Retina (tissue), 1 donor: ENCODE results near the gene SLC18A3.

Source experiments
- DNase-seq: peaks from one replicate; pipeline ENCODE4 v3.0.0-alpha.2; 2016

The SLC18A3 gene

GRCh38 chr10:49610114-49610457 is at the start of gene SLC18A3:
TSS of gene SLC18A3 (plus strand) at chr10:49610310. CDS start at chr10:49610741, 431 bp downstream.
- DNase-seq = no peak

GRCh38 chr10:49560526-49560925 is 49.6 kb upstream of the SLC18A3 start:
- no peak for DNase-seq

DNA sequence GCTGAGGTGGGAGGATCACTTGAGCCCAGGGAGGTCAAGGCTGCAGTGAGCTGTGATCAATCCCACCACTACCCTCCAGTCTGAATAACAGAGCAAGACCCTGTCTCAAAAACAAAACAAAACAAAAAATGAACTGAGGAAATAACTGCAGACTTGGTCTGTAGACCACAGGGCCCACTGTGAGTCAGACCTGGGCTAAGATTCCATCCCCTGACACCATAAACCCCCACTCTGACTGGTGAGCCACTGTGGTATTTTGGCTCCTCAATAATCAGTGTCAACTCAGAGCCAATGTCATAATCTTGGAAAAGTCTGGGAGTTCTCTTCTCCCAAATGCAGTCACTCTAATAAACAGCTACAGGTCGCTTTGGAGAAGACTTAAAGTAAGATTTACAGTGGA is 47.2 kb upstream of the SLC18A3 start:
- DNase-seq = no peak

DNA sequence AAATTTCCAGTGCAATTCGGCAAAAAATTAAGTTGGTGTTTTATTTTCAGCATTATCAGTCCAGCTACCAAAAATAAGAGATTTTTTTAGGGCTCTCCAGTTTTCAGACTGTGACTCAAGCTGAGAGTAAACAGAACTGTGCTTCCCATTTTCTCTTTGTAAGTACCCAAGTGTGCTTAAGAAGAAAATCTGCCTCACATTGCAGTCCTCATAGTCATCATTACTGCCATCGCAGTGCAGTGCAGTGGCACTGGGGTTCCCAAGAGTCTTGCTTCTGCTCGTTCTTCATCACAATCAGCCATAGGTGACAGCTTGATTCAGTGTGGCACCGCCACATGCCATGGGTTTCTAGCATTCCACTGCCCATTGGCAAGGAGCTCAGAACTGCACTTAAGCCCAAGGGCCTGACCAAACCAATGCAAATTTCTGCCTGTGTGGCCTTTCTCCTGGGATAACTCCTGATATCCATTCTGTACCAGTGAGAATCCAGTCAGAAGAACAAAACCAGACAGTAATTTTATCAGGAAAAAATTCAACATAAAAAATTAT is 45.6 kb upstream of the SLC18A3 start:
- no peak for DNase-seq

GRCh38 chr10:49567810-49568209 is 42.3 kb upstream of the SLC18A3 start:
- DNase-seq = no peak

DNA sequence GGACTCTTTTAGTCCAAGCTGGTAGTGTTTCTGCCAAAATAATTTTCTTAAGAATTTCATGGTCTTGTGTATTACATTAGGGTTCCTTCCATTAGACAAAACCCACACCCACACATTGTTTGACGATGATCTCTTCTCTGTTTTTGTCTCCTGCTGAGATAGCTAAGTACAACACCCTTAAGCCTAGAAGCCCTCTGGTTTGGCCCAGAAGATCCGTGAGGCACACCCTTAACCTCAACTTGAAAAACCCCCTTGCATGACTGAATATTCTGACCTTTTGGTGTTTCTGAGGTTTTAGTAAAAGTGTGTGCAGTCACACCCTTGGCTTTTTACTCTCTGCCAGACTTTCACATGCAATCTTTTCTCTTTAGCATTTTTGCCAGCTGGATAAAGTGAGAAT is 41.9 kb upstream of the SLC18A3 start:
- DNase-seq = no peak

DNA sequence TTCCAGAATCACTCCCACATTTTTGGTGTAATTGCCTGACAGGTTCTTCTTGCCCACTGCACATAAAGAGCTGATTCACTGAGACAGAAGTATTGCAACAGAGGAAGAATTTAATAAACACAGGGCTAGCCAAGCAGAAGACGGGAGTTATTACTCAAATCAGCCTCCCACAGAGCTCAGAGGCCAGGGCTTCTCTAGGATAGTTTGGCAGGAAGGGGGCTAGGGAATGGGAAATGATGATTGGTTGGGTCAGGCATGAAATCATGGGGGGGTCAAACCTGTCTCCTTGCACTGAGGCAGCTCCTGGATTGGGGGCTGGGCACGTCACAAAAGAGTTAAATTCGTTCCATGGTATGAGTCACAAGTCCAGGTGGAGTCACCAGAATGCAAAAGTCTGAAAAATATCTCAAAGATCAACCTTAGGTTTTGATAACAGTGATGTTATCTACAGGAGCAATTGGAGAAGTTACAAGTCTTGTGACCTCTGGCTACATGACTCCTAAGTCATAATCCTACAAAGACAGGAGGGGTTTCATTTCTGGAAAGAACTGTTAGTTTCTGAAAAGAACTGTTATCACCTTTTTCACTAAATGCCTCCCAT is 41.0 kb upstream of the SLC18A3 start:
- no peak for DNase-seq

- DNase-seq = peak; percentile 12
These were observed 38.7 kb upstream of the SLC18A3 start for GRCh38 chr10:49571388-49571787.

- no peak for DNase-seq
These were observed 37.5 kb upstream of the SLC18A3 start for GRCh38 chr10:49572594-49573114.

- DNase-seq = no peak
These were observed 34.5 kb upstream of the SLC18A3 start for GRCh38 chr10:49575489-49576072.

DNA sequence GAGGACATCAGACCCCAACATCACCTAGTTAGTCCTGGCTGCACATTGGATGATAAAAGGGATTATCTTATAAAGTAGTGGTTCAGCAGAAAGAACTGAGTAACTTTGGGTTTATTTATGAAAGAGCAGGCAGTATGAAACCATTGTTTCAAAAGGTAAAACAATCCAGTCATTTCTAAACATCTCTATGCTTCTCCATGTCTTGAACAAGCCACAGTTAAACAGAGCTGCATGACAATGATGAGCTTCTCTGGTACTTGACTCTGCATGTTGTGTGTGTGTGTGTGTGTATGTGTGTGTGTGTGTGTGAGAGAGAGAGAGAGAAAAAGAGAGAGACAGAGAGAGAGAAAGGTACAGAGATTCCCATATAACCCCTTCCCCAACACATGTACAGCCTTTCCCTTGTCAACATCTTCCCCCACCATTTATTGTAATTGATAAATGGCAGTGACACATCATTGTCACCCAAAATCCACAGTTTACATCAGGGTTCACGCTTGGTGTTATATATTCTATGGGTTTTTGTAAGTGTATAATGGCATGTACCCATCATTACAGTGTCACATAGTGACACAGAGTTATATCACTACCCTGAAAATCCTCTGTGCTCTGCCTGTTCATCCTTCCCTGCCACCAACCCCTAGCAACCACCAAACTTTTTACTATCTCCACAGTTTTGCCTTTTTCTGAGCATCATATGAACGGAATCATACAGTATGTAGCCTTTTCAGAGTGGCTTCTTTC is 32.8 kb upstream of the SLC18A3 start:
- DNase-seq = no peak

DNA sequence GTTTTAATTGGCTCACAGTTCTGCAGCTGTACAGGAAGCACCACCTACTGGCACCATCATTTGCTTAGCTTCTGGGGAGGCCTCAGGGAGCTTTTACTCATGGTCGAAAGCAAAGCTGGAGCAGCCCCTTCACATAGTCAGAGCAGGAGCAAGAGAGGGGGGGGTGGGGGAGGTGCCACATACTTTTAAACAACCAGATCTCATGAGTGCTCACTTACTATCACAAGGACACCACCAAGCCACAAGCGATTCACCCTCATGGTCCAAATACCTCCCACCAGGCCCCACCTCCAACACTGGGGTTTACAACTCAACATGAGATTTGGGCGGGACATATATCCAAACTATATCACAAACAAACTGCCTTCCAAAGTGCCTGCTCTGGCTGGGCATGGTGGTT is 31.7 kb upstream of the SLC18A3 start:
- DNase-seq = no peak

GRCh38 chr10:49579621-49580020 is 30.5 kb upstream of the SLC18A3 start:
- no peak for DNase-seq

DNA sequence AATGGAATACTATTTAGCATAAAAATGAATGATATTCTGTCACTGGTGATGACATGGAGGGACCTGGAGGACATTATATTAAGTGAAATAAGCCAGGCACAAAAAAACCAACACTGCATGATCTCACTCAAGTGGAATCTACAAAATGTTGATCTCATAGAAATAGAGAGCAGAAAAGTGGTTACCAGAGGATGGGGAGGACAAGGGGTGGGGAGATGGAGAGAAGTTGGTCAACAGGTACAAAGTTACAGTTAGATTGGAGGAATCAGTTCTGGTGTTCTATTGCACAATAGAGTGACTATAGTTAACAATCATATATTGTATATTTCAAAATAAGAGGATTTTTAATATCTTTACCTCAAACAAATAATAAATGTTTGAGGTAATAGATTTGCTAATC is 24.7 kb upstream of the SLC18A3 start:
- DNase-seq = no peak

DNA sequence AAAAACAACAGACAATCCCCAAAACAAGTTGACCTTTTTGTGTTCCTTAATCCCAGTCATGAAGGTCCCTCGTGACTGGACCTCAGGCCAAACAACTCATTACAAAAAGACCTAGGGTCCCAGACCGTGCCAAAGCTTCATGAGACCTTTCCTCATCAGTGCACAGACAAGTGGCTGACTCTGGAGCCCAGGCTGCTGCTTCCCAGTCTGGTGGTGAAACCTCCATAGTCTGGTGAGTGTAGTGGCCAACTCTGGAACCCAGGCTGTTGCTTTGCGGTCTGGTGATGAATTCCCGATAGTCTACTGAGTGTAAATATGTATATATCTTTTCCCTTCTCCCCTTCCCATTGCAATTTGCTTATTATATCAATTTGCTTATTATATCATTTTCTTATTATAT is 22.1 kb upstream of the SLC18A3 start:
- DNase-seq = no peak

- peak; percentile 60 for DNase-seq
These were observed 17.2 kb upstream of the SLC18A3 start for GRCh38 chr10:49592726-49593563.

DNA sequence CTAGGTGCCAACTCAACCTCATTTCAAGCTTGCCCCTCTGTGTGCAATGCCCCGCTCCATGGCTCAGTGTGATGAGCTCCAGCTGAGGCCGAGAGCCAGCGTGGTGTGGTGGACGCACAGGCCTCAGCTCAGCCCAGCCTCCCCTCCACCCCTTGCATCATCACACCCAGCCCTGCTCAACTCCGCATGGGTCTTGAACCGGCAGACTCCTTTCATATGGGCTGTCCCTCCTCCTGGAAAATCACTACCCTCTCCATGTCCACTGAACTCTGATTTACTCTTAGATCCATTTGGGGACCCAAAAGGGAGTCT is 16.6 kb upstream of the SLC18A3 start:
- no peak for DNase-seq

- DNase-seq = no peak
These were observed 16.1 kb upstream of the SLC18A3 start for GRCh38 chr10:49593998-49594397.

GRCh38 chr10:49594594-49594993 is 15.5 kb upstream of the SLC18A3 start:
- peak; percentile 74 for DNase-seq

GRCh38 chr10:49595003-49595712 is 15.0 kb upstream of the SLC18A3 start:
- DNase-seq = no peak

DNA sequence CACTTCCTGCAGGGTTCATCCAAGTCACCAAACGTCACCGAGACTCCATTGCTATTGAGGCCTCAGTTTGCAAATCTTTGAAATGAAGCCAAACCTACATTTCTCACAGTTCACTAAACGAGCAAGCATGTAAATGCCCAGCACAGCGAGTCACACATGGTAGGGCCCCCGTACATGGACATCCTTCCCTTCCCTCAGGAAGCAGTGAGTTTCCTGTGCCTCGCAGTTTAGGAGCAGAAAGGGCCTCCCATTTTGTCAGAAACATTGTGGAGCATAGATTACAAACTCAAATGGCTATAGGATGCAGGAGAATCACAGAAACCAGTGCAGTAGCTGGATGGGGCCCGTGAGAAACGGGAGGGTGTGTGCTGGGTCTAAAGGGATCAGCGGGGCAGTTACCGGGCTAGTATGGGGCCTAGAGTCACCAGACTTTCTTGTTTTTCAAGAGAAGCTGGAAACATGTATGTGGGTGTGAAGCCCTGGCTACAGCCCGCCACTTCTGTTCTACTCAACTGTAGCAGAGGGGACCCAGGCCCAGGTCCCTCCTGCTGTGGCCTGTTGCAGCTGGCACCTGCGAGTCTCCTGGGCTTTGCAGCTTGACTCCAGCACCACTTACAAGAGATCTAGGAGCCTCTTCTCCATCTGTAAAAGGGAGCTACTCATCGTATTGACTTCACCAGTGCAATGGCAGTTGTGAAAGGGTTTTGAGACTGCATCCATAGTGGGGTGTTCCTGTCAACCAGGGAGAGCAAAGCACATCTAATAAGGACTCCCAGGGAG is 14.2 kb upstream of the SLC18A3 start:
- no peak for DNase-seq

DNA sequence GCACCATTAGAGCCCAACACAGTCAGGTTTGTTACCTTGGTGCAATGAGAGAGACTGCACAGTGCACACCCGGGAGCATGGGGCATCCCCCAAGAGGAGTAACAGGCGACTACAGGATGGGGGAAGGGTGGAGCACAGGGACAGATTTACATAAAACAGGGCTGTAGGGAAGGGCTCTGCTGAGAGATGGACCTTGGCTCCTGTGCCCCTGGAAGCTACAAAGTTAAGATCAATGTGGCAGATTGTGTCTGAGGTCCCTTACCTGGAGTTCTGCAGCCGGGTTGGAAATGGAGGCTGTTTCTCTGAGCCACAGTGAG is 13.7 kb upstream of the SLC18A3 start:
- no peak for DNase-seq
